ENCODE measurements around the gene TLR7.

Gene TLR7

GRCh38 chrX:12866451-12867377 is at the start of gene TLR7:
TLR7 (plus strand) TSS chrX:12867072; CDS start chrX:12867579, 507 bp downstream.
- DNase-seq, result no peak

DNA sequence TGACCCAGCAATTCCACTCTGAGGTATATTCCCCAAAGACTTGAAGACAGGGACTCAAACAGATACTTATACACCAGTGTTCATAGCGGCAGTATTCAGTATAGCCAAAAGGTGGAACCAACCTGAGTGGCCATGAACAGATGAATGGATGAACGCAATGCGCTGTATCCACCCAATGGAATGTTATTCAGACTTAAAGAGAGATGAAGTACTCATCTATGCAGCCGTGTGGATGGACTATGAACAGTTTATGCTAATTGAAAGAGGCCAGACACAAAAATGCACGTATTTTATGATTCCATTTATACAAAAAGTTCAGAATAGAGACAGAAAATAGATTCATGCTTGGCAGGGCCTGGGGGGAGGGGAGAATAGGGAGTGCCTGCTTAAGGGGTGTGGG is 49.3 kb upstream of the TLR7 start:
- DNase-seq, result no peak

DNA sequence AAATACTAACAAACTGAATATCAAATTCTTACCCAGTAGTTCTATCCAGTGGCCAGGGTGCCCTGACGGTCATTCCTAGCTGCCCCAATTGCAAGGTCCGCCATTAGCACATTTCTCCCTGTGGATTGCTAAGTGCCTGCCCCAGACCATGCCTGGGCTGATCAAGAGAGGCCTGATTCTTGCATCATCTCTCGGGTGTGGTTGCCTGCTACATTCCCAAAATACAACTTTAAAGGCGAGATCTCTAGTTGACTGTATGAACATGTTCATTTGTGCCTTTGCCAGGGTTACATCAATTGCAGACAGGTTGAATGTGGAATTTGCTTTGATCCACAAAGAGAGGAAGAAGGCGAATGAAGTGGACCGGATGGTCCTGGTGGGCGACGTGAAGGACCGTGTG is 47.6 kb upstream of the TLR7 start:
- no peak for DNase-seq

GRCh38 chrX:12820737-12821136 is 46.1 kb upstream of the TLR7 start:
- DNase-seq, result no peak

DNA sequence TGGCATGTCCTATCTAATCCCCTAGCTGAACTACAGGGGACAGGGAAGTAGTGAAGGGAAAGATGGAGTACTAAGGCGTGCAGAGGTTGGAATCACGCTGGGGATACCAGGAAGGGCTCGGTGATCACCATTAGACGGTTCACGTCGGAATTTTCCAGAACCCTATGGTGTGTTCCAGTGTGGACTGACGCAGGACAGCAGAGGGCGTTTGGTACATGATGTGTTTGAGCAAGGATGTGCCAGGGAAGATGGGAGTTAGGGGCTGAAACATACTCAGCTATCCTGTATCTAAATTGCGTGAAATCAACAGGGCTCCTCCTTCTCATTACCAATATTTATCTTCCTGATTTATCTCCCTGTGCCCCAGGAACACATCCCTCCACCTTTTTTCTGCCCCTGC is 41.9 kb upstream of the TLR7 start:
- no peak for DNase-seq

GRCh38 chrX:12825801-12826200 is 41.1 kb upstream of the TLR7 start:
- no peak for DNase-seq

GRCh38 chrX:12843061-12843667 is 23.7 kb upstream of the TLR7 start:
- DNase-seq, result no peak

DNA sequence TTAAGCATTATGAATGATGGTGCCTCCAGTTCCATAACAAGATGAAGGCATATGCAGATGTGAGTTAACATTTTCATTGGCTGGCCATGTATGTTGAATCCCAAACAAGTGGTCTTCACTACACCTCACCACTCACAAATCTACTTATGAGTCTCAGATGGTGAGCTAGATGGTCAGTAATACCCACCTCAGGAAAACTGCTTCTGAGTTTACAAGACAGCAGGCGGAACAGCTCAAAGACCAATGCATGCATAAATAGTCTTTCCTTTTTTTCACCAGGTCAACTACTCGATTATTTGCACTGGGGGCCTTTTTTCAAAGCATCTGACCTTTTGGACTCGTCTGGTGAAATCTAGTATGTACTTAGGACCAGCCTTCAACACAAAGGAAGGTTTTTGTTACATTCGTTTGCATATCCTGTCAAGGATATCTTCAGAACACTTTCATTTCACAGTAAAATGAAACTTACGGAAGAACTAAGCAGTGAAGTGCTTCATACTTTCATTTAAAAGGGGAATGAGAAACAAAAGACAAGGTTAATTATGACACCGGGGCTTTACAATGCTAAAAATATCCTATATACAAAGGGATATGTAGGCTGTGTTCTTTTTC is 23.1 kb upstream of the TLR7 start:
- DNase-seq, result no peak

- no peak for DNase-seq
These were observed 22.6 kb upstream of the TLR7 start for GRCh38 chrX:12844319-12844718.

- DNase-seq, result no peak
These were observed 1.5 kb upstream of the TLR7 start for GRCh38 chrX:12865359-12865758.

DNA sequence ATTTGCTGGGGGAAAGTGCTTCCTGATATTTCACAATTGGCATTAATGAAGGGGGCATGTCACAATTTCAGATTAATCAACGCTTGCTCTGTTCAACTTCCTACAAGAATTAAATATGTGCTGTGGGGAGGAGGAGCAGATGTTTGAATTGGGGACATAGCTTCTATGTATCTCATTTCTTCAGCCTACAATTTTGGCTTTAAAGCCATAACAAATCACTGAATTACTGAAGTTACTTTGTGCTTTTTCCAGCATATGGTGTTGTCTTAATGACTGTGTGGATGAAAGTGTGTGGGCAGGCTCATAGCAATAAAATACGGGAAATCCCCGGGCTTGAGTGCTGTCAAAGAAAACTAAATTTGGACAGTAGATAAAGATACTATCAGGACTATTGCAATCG is 813 bp downstream of the TLR7 start:
- no peak for DNase-seq

GRCh38 chrX:12868747-12869146 is 1.9 kb downstream of the TLR7 start:
- DNase-seq, result no peak

DNA sequence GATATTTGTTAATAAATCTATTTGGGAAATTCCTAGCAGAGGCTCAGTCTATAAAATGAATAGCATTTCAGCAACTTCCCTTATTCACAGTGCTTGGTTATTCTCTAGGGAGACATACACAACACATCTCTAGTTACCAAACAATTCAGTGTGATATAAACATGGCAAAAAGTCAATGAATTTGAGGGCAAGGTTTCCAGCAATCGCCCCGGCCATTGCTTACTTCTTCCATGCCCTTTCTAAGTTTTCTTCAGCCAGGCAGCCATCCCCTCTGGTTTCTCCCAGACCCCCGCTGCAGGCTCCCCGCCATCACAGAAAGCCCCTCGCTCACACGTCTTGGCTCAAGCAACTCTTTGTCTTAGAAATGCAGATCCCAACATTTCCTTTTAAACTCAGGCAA is 4.4 kb downstream of the TLR7 start:
- no peak for DNase-seq

DNA sequence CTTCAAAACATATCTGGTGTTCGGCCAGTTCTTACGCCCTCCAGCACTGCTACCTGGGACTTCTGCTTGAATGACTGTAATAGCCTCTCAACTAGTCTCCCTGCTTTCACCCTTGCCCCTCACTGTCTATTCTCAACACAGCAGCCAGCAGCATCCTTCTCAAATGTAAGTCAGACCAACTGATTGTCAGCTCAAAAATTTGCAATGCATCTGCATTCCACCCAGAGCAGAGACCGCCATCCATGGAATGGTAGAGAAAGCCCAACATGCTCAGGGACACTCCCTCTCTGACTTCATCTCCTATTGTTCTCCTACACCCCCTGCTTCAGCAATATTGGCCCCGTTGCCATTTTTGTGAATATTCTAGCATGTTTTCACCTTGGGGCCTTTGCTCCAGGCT is 5.9 kb downstream of the TLR7 start:
- no peak for DNase-seq

- DNase-seq, result no peak
These were observed 7.7 kb downstream of the TLR7 start for GRCh38 chrX:12874581-12874980.

- DNase-seq, result no peak
These were observed 10.5 kb downstream of the TLR7 start for GRCh38 chrX:12877386-12877785.

GRCh38 chrX:12878536-12878935 is 11.7 kb downstream of the TLR7 start:
- DNase-seq, result no peak

GRCh38 chrX:12881914-12882313 is 15.0 kb downstream of the TLR7 start:
- DNase-seq, result no peak

DNA sequence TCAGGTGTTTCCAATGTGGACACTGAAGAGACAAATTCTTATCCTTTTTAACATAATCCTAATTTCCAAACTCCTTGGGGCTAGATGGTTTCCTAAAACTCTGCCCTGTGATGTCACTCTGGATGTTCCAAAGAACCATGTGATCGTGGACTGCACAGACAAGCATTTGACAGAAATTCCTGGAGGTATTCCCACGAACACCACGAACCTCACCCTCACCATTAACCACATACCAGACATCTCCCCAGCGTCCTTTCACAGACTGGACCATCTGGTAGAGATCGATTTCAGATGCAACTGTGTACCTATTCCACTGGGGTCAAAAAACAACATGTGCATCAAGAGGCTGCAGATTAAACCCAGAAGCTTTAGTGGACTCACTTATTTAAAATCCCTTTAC is 18.6 kb downstream of the TLR7 start:
- no peak for DNase-seq

GRCh38 chrX:12886545-12886944 is 19.7 kb downstream of the TLR7 start:
- no peak for DNase-seq

DNA sequence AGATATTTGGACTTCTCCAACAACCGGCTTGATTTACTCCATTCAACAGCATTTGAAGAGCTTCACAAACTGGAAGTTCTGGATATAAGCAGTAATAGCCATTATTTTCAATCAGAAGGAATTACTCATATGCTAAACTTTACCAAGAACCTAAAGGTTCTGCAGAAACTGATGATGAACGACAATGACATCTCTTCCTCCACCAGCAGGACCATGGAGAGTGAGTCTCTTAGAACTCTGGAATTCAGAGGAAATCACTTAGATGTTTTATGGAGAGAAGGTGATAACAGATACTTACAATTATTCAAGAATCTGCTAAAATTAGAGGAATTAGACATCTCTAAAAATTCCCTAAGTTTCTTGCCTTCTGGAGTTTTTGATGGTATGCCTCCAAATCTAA is 20.3 kb downstream of the TLR7 start:
- DNase-seq, result no peak

DNA sequence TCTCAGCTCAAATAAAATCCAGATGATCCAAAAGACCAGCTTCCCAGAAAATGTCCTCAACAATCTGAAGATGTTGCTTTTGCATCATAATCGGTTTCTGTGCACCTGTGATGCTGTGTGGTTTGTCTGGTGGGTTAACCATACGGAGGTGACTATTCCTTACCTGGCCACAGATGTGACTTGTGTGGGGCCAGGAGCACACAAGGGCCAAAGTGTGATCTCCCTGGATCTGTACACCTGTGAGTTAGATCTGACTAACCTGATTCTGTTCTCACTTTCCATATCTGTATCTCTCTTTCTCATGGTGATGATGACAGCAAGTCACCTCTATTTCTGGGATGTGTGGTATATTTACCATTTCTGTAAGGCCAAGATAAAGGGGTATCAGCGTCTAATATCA is 20.9 kb downstream of the TLR7 start:
- DNase-seq, result no peak

DNA sequence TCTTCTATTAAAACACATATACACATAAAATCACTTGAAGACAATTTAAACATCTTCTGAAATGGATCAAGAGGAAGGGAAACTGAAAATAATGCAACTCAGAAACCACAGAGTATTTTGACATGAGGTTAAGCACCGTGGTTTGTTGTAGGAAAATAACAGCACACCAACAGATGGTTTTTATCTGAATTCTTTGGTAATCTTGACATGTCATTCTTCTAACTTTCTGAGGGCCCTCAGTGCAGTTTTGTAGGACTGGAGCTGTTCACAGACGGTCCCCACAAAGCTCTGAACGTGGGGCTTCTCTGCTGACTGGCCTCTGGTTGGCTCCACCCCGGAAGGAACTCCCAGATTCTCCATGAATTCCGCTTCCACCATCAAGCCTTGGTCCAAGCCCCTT is 23.6 kb downstream of the TLR7 start:
- DNase-seq, result no peak

DNA sequence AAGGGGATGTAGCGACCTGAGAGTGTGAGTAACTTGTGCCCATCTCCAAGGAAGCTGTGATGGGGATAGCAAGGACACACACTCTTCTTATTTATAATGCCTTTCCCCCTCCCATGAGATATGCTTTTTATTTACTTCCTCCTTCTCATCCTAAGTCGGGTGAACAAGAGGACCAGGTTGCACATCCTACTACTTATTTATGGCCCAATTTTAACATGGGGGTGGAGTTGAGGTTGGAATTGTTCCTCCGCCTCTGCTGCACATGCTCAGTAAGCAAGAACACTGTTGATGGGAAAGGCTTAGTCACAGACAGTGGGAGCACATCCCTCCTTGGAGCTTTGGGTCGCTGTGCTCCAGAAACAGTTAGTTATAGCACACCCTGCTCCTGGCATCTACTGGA is 24.3 kb downstream of the TLR7 start:
- DNase-seq, result no peak
